Measurements from ENCODE around the gene MMP28.

Gene MMP28

DNA sequence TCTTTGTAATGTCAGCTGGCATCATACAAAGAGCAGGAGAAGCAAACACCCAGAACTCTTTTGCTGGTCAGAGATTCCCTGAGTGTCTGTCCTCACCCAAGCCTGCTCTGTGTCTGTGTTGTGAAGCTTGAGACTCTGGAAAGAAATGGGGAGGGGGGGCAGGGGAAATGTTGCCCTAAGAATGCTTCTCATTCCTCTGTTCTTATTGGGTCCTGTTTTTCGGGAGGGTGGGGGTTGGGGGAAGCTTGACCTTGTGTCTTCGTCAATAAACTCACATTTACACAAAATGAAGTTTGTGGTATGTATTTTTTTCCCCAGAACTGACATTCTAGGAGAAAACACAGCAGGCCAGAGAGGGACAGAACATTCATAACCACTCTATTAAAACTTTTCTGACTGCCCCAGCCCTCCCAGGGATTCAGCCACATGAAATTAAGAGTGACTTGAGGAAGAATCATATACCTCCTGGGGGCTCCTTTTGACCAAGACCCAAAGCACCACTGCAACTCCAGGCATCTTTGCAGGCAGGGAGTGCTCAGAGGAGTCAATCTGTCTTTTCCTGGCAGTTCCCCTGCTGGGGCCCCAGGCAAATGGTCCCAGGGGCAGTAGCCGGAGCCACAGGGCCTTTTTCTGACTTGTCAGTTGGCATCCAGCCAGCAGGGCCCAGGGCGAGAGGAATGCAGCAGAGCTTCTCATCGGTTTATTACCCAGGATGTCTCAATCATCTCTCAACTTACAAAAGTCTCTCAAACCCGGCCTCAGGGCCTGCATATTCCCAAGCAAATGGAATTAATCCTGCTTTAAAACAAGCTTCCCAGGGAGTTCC, 69.1 kb downstream of the MMP28 start:
- Histone ChIP-seq H3K27ac (replicated peaks; ENCODE audit: low read length) (no peak overlapping the region), H2AK5ac (ENCODE audit: low read depth, low read length) (no peak overlapping the region), H3K4me1 (ENCODE audit: control insufficient read depth in 2 of 2, insufficient read depth in 1 of 2, low read depth in 1 of 2, low read length in 2 of 2) (peaks cover 5 to 14% of the 10 kb centered on the region in 2 donors), H4K91ac (ENCODE audit: low read depth, low read length, poor library complexity) (no peak overlapping the region), H3K18ac (ENCODE audit: low read length) (no peak overlapping the region), H2AFZ (ENCODE audit: low read length) (no peak overlapping the region), H3K36me3 (replicated peaks in 1 of 2; ENCODE audit: control insufficient read depth in 2 of 2, insufficient read depth in 2 of 2, low read length in 2 of 2) (peaks cover 9 to 55% of the 10 kb centered on the region in 2 donors), H2BK12ac (ENCODE audit: low read length) (no peak overlapping the region), H3K9ac (ENCODE audit: low read depth, low read length, poor library complexity) (no peak overlapping the region), H2BK120ac (ENCODE audit: low read depth, low read length) (no peak overlapping the region), H3K23ac (ENCODE audit: low read depth, low read length, poor library complexity) (no peak overlapping the region), H3K79me1 (ENCODE audit: low read depth, low read length) (no peaks in the 10 kb centered on the region), H2BK15ac (ENCODE audit: low read length) (no peak overlapping the region), H2BK5ac (ENCODE audit: low read length) (no peak overlapping the region), H3K14ac (ENCODE audit: low read length) (no peak overlapping the region), H3K4ac (ENCODE audit: low read length) (no peak overlapping the region), H3K27me3 (ENCODE audit: control insufficient read depth in 3 of 3, insufficient read depth in 3 of 3, low read depth in 1 of 3, low read length in 3 of 3) (no peaks in the 10 kb centered on the region), H3K4me2 (ENCODE audit: insufficient read depth, low read length, poor library complexity, severe bottlenecking) (no peak overlapping the region), H3K9me3 (replicated peaks in 1 of 2; ENCODE audit: control insufficient read depth in 2 of 2, insufficient read depth in 1 of 2, low read depth in 1 of 2, low read length in 2 of 2) (no peaks in the 10 kb centered on the region), H3K4me3 (ENCODE audit: low read length in 2 of 2) (no peak overlapping the region), H4K8ac (ENCODE audit: low read depth, low read length) (no peak overlapping the region)
- DNase-seq (ENCODE audit: low spot score): no peak
- WGBS, 2 donors (ENCODE audit: extremely low coverage in 2 of 2, insufficient read length in 2 of 2, insufficient replicate concordance in 1 of 2): no CpG with 5 or more reads among the region's 6 CpGs

DNA sequence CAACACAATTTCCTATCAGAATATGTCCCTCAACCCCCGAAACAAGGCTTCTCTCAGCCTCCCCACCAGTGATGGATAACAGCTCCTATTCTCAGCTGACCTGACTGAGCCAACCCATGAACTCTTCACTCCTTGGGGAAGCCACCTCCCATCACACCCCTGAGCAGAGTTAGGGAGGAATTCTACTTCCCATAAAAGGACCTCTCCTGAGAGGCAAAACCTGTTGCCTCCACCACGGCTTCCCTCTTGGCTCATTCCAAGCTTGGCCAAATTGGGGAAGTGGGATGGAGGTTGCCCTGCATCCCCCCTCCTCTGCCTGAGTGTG, 69.7 kb downstream of the MMP28 start:
- H3K27me3 ChIP-seq (ENCODE audit: control insufficient read depth in 3 of 3, insufficient read depth in 3 of 3, low read depth in 1 of 3, low read length in 3 of 3): no peaks in the 10 kb centered on the region
- H3K9me3 ChIP-seq (replicated peaks in 1 of 2; ENCODE audit: control insufficient read depth in 2 of 2, insufficient read depth in 1 of 2, low read depth in 1 of 2, low read length in 2 of 2): no peaks in the 10 kb centered on the region
- H3K9ac ChIP-seq (ENCODE audit: low read depth, low read length, poor library complexity): no peak overlapping the region
- H3K4me3 ChIP-seq (ENCODE audit: low read length in 2 of 2): no peak overlapping the region
- no peak overlapping the region for H3K18ac ChIP-seq (ENCODE audit: low read length)
- H4K91ac ChIP-seq (ENCODE audit: low read depth, low read length, poor library complexity): no peak overlapping the region
- no peaks in the 10 kb centered on the region for H3K79me1 ChIP-seq (ENCODE audit: low read depth, low read length)
- no peak overlapping the region for H3K4me2 ChIP-seq (ENCODE audit: insufficient read depth, low read length, poor library complexity, severe bottlenecking)
- no peak overlapping the region for H2AFZ ChIP-seq (ENCODE audit: low read length)
- no peak overlapping the region for H3K27ac ChIP-seq (replicated peaks; ENCODE audit: low read length)
- H3K23ac ChIP-seq (ENCODE audit: low read depth, low read length, poor library complexity): no peak overlapping the region
- H2BK5ac ChIP-seq (ENCODE audit: low read length): no peak overlapping the region
- no peak overlapping the region for H2BK120ac ChIP-seq (ENCODE audit: low read depth, low read length)
- no peak overlapping the region for H2BK15ac ChIP-seq (ENCODE audit: low read length)
- H3K4ac ChIP-seq (ENCODE audit: low read length): no peak overlapping the region
- peaks cover 9 to 61% of the 10 kb centered on the region in 2 donors for H3K36me3 ChIP-seq (replicated peaks in 1 of 2; ENCODE audit: control insufficient read depth in 2 of 2, insufficient read depth in 2 of 2, low read length in 2 of 2)
- no peak overlapping the region for H3K14ac ChIP-seq (ENCODE audit: low read length)
- DNase-seq (ENCODE audit: low spot score): no peak
- peaks cover 0 to 11% of the 10 kb centered on the region in 2 donors for H3K4me1 ChIP-seq (ENCODE audit: control insufficient read depth in 2 of 2, insufficient read depth in 1 of 2, low read depth in 1 of 2, low read length in 2 of 2)
- H4K8ac ChIP-seq (ENCODE audit: low read depth, low read length): no peak overlapping the region
- H2BK12ac ChIP-seq (ENCODE audit: low read length): no peak overlapping the region
- no peak overlapping the region for H2AK5ac ChIP-seq (ENCODE audit: low read depth, low read length)
- WGBS, 2 donors (ENCODE audit: extremely low coverage in 2 of 2, insufficient read length in 2 of 2, insufficient replicate concordance in 1 of 2): no CpG with 5 or more reads among the region's 2 CpGs

DNA sequence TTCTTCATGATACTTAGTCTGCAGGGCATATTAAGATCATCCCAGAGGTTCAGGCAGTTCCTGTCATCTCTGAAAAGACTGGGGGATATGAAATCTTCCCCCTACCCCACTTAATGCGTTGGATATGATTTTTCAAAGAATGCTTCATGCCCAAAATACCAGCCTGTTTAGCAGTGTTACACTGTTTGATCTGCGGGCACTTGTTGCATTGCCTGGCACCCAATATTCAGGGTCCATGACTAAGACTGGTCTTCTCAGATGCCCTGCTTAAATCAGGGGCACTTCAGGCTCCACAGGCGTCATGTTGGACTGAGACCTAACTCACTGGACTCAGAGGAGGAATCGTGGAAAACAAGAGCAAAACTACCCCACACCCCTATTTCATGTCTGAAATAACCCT, 70.4 kb downstream of the MMP28 start:
- Histone ChIP-seq H3K27ac (replicated peaks; ENCODE audit: low read length) (no peak overlapping the region), H3K14ac (ENCODE audit: low read length) (no peak overlapping the region), H3K9me3 (replicated peaks in 1 of 2; ENCODE audit: control insufficient read depth in 2 of 2, insufficient read depth in 1 of 2, low read depth in 1 of 2, low read length in 2 of 2) (no peaks in the 10 kb centered on the region), H3K27me3 (ENCODE audit: control insufficient read depth in 3 of 3, insufficient read depth in 3 of 3, low read depth in 1 of 3, low read length in 3 of 3) (no peaks in the 10 kb centered on the region), H3K23ac (ENCODE audit: low read depth, low read length, poor library complexity) (no peak overlapping the region), H4K8ac (ENCODE audit: low read depth, low read length) (no peak overlapping the region), H2BK15ac (ENCODE audit: low read length) (no peak overlapping the region), H3K9ac (ENCODE audit: low read depth, low read length, poor library complexity) (no peak overlapping the region), H4K91ac (ENCODE audit: low read depth, low read length, poor library complexity) (no peak overlapping the region), H3K4ac (ENCODE audit: low read length) (no peak overlapping the region), H2BK5ac (ENCODE audit: low read length) (no peak overlapping the region), H2AK5ac (ENCODE audit: low read depth, low read length) (no peak overlapping the region), H3K79me1 (ENCODE audit: low read depth, low read length) (no peaks in the 10 kb centered on the region), H2BK12ac (ENCODE audit: low read length) (no peak overlapping the region), H3K4me2 (ENCODE audit: insufficient read depth, low read length, poor library complexity, severe bottlenecking) (no peak overlapping the region), H3K4me3 (ENCODE audit: low read length in 2 of 2) (no peak overlapping the region), H2BK120ac (ENCODE audit: low read depth, low read length) (no peak overlapping the region), H2AFZ (ENCODE audit: low read length) (no peak overlapping the region), H3K36me3 (replicated peaks in 1 of 2; ENCODE audit: control insufficient read depth in 2 of 2, insufficient read depth in 2 of 2, low read length in 2 of 2) (peaks cover 9 to 64% of the 10 kb centered on the region in 2 donors), H3K4me1 (ENCODE audit: control insufficient read depth in 2 of 2, insufficient read depth in 1 of 2, low read depth in 1 of 2, low read length in 2 of 2) (peaks cover 0 to 8% of the 10 kb centered on the region in 2 donors), H3K18ac (ENCODE audit: low read length) (no peak overlapping the region)
- DNase-seq (ENCODE audit: low spot score): no peak
- no CpG with 5 or more reads among the region's 4 CpGs for WGBS, 2 donors (ENCODE audit: extremely low coverage in 2 of 2, insufficient read length in 2 of 2, insufficient replicate concordance in 1 of 2)

DNA sequence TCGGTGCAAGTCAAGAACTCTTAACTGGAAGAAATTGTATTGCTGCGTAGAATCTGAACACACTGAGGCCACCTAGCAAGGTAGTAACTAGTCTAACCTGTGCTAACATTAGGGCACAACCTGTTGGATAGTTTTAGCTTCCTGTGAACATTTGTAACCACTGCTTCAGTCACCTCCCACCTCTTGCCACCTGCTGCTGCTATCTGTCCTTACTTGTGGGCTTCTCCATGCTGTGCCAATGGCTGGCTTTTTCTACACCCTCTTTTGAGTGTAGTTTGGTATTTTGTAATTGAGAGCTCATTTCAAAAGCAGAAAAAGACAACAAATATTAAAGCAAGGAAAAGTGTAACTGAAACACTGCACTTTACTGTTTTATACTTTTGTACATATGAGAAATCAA, 71.7 kb downstream of the MMP28 start:
- Histone ChIP-seq H3K18ac (ENCODE audit: low read length) (no peak overlapping the region), H3K23ac (ENCODE audit: low read depth, low read length, poor library complexity) (no peak overlapping the region), H3K4me1 (ENCODE audit: control insufficient read depth in 2 of 2, insufficient read depth in 1 of 2, low read depth in 1 of 2, low read length in 2 of 2) (no peaks in the 10 kb centered on the region), H4K8ac (ENCODE audit: low read depth, low read length) (no peak overlapping the region), H3K4me3 (ENCODE audit: low read length in 2 of 2) (no peak overlapping the region), H2BK12ac (ENCODE audit: low read length) (no peak overlapping the region), H2AFZ (ENCODE audit: low read length) (no peak overlapping the region), H3K27me3 (ENCODE audit: control insufficient read depth in 3 of 3, insufficient read depth in 3 of 3, low read depth in 1 of 3, low read length in 3 of 3) (no peaks in the 10 kb centered on the region), H3K4ac (ENCODE audit: low read length) (no peak overlapping the region), H3K9ac (ENCODE audit: low read depth, low read length, poor library complexity) (no peak overlapping the region), H2BK120ac (ENCODE audit: low read depth, low read length) (no peak overlapping the region), H3K36me3 (replicated peaks in 1 of 2; ENCODE audit: control insufficient read depth in 2 of 2, insufficient read depth in 2 of 2, low read length in 2 of 2) (peaks cover 12 to 77% of the 10 kb centered on the region in 2 donors), H3K79me1 (ENCODE audit: low read depth, low read length) (no peaks in the 10 kb centered on the region), H3K9me3 (replicated peaks in 1 of 2; ENCODE audit: control insufficient read depth in 2 of 2, insufficient read depth in 1 of 2, low read depth in 1 of 2, low read length in 2 of 2) (no peaks in the 10 kb centered on the region), H3K14ac (ENCODE audit: low read length) (no peak overlapping the region), H3K27ac (replicated peaks; ENCODE audit: low read length) (no peak overlapping the region), H2BK5ac (ENCODE audit: low read length) (no peak overlapping the region), H2BK15ac (ENCODE audit: low read length) (no peak overlapping the region), H2AK5ac (ENCODE audit: low read depth, low read length) (no peak overlapping the region), H3K4me2 (ENCODE audit: insufficient read depth, low read length, poor library complexity, severe bottlenecking) (no peak overlapping the region), H4K91ac (ENCODE audit: low read depth, low read length, poor library complexity) (no peak overlapping the region)
- WGBS, 2 donors (ENCODE audit: extremely low coverage in 2 of 2, insufficient read length in 2 of 2, insufficient replicate concordance in 1 of 2): no CpG with 5 or more reads among the region's 2 CpGs
- no peak for DNase-seq (ENCODE audit: low spot score)

Measured in neuronal stem cell (in vitro differentiated cells).